GM12873 (cell line): ENCODE data around the gene SURF6.

Source experiments
- TF ChIP-seq, protein P1 (sequence below): IDR thresholded peaks from 2 replicates; pipeline ENCODE4 v1.5.1; 2012; ENCODE audit warnings: low read depth, mild to moderate bottlenecking, moderate library complexity, low read length, control low read depth; ENCODE audit not compliant: insufficient read depth; ENCODE audit errors: missing control alignments

The SURF6 gene

DNA sequence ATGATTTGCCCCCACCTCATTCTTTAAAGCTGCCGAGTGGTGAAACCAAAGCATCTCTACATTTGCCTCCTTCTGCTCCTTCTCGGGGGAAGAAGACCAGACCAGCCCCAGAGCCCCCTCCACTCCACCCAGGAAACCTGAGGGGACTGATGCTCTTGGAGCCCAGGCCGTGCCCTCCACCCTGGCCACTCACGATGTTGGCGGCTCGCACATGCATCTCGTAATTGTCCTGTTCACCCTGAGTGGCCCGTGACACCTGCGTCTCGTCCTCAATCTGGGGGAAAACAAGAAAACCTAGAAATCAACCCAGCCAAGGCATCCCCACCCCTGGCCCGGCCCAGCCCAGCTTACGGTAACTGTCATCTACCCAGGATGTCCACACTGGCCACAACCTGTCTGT is 9.0 kb upstream of the SURF6 start:
- TF ChIP-seq, protein P1, sequence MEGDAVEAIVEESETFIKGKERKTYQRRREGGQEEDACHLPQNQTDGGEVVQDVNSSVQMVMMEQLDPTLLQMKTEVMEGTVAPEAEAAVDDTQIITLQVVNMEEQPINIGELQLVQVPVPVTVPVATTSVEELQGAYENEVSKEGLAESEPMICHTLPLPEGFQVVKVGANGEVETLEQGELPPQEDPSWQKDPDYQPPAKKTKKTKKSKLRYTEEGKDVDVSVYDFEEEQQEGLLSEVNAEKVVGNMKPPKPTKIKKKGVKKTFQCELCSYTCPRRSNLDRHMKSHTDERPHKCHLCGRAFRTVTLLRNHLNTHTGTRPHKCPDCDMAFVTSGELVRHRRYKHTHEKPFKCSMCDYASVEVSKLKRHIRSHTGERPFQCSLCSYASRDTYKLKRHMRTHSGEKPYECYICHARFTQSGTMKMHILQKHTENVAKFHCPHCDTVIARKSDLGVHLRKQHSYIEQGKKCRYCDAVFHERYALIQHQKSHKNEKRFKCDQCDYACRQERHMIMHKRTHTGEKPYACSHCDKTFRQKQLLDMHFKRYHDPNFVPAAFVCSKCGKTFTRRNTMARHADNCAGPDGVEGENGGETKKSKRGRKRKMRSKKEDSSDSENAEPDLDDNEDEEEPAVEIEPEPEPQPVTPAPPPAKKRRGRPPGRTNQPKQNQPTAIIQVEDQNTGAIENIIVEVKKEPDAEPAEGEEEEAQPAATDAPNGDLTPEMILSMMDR: no peak

DNA sequence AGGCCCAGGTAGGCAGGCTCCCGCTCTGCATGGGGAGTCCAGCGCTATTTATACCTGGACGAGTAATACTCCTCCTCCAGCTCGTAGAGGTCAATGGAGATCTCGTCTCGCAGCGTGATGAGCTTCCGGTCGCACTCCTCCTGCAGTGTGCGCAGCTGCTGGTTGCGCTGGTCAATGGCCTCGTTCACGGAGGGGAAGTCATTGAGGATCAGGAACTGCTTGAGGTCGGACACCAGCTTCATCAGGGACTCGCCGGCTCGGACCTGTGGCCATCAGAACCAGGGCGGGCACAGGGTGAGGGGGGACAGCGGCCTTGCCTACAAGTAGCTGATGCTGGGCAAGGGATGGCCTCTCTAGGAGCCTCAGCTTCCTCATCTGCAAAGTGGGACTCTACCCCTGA is 8.1 kb upstream of the SURF6 start:
- TF ChIP-seq, protein P1: no peak

DNA sequence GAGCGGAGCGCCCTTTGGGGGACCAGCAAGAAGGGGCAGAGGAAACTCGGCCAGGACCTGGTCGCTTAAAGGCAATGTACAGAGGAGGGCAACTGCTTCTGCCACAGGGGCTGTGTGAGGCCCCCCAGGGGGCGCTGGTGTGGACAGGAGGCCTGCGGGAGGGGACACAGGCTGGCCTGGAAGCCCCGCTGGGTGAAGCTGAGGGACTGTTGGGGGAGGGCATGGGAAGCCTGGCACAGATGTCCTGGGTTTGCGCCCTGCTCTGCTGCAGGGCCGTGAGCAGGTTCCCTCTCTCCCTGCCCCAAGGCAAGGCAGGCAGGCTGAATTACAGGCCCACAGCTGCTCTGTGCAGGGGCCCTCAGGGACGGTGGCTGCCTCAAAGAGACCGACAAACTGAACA is 6.6 kb upstream of the SURF6 start:
- TF ChIP-seq, protein P1: peak; percentile 21

DNA sequence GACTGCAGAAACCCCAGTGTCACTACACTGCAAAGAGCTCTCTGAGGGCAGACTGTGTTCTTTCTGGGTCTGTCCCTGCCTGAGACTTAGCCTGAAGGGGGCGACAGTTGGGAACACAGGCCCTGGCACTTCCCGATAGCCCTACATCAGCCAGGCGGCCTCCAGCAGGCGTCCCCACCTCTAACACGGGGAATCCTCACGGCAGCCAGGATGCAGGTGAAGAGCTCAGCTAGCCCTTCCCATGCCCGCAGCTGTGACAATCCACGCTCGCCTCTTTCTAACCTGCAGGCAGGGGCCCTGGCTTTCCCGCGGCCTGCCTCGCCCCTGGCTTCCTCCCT is 6.0 kb upstream of the SURF6 start:
- TF ChIP-seq, protein P1: peak; percentile 22

DNA sequence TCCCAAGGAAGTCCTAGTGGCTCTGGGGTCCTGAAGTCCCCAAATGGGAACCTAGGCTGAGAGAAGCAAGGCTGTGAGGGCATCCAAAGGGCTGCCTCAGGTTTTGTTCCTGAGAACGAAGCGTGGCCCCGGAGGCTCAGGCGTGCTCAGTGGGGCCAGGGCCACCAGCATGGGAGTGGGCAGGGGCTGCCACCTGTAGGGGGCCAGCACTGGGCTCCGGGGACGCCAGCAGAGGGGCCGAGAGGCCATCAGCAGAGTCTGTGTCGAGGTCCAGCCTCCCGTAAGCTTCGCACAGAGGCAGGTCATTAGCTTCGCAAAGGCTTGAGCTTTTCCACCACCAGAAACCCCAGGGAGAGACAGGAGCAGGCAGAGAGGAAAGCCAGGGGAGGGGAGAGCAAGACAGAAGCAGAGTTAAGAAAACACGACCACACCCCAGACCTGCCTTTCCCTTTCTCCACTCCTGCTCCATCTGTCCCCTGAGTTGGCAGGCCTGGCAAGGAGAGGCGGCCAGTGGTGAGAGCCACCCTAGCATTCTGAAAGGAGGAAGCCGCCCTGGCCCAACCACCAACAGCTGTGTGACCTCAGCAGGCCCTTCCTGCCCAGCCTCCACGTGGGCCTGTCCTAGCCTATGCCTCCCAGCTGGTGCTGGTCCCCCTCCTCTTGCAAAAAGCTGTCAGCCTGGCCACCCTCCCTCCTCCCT is 5.5 kb upstream of the SURF6 start:
- TF ChIP-seq, protein P1: no peak

DNA sequence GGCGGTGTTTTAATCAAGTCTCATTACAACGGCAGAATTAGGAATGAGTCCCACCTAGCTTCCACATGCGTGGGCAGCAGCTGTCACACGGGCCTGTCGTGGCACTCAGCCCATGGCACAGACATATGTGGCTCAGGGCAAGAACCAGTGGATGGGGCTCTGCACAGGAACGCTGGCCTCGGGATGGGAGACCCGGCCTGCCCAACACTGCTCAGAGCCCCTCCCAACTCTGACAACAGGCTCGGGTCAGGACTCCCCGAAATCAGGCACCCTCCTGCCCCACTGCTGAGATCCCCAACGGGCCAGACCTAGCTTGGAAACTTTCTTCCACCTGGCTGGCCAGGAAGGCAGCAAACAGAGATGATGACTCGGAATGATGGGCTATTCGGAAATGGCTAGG is 4.9 kb upstream of the SURF6 start:
- TF ChIP-seq, protein P1: no peak

DNA sequence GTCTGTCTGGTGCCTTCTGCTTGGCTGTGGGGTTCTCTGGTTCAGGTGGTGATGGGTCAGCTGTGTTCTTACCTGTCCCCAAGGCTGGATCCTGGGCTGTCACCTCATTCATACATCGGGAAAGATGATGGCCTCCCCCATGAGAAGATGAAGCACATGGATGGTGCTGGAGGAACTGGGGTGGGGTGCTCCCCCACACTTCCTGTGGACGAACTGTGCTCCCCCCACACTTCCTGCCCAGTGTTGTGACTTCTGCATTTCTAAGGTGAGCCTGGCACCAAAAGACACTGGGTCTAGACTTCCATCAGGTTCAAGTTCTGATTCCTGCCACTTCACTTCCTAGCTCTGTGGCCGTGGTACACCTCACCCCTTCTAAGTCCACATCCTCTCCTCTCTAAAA is 4.3 kb upstream of the SURF6 start:
- TF ChIP-seq, protein P1: no peak
